Ovary (tissue), 3 donors: ENCODE measurements around the gene YARS2.

Source experiments
- CTCF ChIP-seq, 3 donors: fragments of 450-650 bp in 2 of 3; fragments of 200-600 bp in 1 of 3; IDR thresholded peaks; one replicate each; pipeline versions ENCODE4 v1.5.1 to v1.8.0; 2016 to 2022; ENCODE audit warnings: antibody characterized with exemption in 3 of 3, mild to moderate bottlenecking in 1 of 3
- POLR2A ChIP-seq: fragments of 450-650 bp; IDR thresholded peaks from one replicate; pipeline ENCODE4 v1.6.1; 2017; ENCODE audit warnings: antibody characterized with exemption, mild to moderate bottlenecking, moderate library complexity
- donor health status: DM: no; HTN: no; CAD: no.

- TF ChIP-seq CTCF (IDR thresholded peaks at IDR 0.05) (no peak), POLR2A (no peak)
Observed at GRCh38 chr12:32785557-32785956, 29.9 kb upstream of the YARS2 start.
